VCaP (cell line): Measurements from ENCODE around the gene BNC2.
A peak's percentile ranks its signal among the peaks of the same experiment; 100 is the strongest.

ENCODE experiments used
- H3K27ac ChIP-seq: fragments of 450-650 bp; 2 replicates; pipeline ENCODE4 v1.5.1; 2017
- TF ChIP-seq, protein P1 (sequence below): fragments of 450-650 bp; conservative IDR thresholded peaks from 2 replicates; pipeline ENCODE4 v1.5.1; 2017; ENCODE audit warnings: mild to moderate bottlenecking, moderate library complexity

Gene BNC2

DNA sequence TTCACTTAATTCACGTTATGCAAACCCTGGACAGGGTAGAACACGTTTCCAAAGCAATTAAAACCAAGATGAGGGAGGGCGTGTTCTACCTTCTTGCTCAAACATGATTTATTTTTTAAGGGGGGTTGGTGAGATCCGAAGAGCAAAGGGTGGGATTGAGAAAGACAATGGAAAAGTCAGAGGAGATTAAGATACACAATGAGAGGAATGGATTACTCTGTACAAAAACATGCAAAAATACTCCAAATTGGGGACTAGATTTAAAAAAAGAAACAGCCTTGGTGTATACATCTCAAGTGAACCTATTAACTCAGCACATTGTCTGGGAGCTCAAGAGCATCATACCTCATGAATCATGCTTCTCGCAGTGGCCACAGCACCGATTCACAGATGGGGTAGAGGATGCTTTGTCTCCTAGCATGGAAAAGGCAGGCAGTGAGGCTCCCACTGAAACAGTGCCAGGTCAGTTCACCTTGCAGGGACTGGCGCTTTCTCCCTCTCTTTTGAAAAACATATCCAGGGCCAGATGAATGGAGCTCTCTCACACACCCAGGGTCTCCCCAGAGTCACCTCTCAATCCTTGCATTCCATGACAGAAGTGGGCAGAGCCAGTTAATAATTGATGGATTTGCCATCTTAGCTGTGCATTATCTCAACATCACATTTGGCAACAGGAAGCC lies 459.7 kb downstream of the BNC2 start:
- H3K27ac ChIP-seq, result peak overlapping the region; percentile 73
- TF ChIP-seq, protein P1, sequence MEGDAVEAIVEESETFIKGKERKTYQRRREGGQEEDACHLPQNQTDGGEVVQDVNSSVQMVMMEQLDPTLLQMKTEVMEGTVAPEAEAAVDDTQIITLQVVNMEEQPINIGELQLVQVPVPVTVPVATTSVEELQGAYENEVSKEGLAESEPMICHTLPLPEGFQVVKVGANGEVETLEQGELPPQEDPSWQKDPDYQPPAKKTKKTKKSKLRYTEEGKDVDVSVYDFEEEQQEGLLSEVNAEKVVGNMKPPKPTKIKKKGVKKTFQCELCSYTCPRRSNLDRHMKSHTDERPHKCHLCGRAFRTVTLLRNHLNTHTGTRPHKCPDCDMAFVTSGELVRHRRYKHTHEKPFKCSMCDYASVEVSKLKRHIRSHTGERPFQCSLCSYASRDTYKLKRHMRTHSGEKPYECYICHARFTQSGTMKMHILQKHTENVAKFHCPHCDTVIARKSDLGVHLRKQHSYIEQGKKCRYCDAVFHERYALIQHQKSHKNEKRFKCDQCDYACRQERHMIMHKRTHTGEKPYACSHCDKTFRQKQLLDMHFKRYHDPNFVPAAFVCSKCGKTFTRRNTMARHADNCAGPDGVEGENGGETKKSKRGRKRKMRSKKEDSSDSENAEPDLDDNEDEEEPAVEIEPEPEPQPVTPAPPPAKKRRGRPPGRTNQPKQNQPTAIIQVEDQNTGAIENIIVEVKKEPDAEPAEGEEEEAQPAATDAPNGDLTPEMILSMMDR, result no peak

DNA sequence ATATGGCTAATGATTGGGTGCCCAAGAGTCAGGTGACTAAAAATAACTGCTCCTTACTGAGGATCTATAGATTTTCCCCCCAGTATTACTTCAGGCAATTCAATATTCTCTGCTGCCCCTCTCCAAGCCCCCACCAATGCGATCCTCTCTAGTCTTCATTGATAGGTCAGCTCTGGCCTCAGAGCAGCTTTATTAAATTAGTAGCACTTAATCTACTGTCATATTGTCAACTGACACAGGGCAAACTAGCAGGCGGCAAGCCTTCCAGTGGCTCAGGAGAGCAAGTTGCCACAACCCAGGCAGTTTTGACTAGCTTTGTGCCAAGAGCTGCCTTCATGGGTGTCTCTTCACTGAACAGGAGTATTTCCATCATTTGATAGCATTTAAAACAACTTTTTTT lies 462.9 kb downstream of the BNC2 start:
- TF ChIP-seq, protein P1, result no peak
- no peak overlapping the region for H3K27ac ChIP-seq

DNA sequence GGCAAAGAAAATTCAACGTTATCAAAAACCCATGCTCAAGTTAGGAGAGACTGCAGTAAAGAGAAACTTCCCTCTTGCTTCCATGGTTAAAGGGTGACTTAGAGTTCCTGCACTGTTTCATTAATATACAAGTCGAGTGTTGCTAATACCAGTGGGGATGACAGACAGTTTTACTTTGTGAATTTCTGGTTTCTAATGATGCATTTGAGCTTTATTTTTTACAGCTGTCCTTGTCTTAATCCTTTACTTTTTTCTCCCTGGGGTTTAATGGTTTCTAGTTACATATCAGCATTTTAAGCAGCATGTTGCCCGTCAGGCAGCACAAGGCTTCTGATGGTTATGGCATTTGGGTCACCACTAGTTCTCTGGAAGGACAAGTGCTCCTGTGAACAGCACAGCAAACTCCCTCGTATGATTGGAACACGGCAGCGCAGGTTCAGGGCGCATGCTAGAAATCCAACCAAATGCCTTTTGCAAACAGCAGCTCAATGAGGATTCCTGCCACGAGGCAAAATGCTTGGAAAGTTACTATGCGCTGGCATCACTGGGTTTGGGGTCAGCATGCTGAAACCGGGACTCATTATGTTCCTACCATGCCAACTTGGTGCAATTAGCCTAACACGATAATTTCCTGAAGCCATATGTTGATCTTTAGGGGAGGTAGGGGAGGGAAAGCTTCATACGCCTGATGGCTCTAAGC lies 463.8 kb downstream of the BNC2 start:
- TF ChIP-seq, protein P1, result no peak
- no peak overlapping the region for H3K27ac ChIP-seq

DNA sequence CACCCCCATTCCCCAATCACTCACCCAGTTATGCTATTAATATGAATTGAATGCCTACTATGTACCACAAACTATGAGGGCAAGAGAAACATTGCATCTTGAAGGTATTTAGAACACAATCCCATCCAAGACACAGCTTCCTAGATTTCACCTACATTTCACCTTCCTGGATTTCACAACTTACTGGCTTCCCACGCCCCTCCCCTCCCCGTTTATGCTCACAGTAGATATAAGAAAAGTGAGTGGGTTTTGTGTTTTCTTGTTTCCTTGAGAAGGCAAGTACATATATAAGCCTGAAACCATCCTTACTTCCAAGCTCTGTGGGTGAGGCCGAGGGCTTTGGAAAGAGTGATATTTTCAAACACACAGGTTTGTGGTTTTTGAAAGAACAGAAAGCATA lies 465.0 kb downstream of the BNC2 start:
- TF ChIP-seq, protein P1, result no peak
- H3K27ac ChIP-seq, result no peak overlapping the region

DNA sequence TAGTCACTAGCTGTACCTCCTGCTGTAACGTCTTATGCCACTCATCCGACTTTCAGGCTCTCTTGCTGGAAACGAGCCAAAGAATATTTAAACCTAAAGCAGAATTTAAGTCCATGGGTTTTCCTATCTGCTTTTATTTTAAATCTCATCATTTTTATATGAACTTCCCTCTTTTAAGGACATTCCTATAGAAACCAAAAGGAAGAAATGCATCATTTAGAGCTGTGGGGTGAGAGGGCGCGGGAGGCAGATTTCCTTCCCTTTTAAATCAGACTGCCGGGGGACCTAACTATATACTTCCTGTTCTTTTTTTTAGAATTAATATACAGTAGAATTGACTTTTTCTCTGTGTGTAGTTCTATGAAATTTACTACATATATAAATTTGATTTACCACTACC lies 468.8 kb downstream of the BNC2 start:
- TF ChIP-seq, protein P1, result no peak
- no peak overlapping the region for H3K27ac ChIP-seq

DNA sequence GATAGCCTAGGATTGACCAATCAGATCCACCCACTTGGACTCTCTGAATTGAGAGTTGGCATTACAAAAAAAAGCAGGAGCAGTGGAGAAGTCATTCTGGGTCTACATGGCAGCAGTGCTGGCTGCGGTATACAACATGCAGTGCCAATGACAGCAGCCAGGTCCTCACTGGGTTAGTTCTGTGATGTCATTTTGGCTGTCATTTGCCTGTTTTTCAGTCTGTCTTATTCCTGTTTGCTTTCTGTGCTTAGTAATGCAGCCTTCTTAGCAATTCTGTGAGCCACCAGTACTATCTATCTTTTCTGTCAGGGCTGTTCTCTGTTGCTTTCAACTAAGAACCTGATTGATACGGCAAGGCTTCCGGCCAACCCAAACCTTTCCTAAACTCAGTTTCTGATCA lies 471.8 kb downstream of the BNC2 start:
- TF ChIP-seq, protein P1, result no peak
- no peak overlapping the region for H3K27ac ChIP-seq

DNA sequence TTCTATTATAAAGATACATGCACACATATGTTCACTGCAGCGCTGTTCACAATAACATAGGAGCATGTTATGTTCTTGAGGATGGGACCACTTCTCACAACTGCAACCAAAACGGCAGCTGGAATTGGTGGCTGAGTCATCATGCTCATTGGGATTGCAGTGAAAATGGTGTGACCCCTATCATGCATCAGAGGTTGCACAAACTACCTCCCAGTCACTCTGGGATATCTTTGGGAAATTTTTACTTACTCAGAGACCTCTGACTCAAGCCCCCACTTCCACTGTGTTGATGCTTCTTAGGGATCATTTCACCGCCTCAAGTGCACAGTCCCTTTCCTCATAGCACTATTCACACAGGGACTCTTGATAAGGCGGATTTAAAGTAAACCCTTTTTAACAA lies 474.1 kb downstream of the BNC2 start:
- TF ChIP-seq, protein P1, result no peak
- H3K27ac ChIP-seq, result no peak overlapping the region
